Trophoblast cell (in vitro differentiated cells and primary cell): ENCODE data around the gene KIF1B.

Experiments
- DNase-seq, 2 donors: peaks; one replicate each; pipeline ENCODE4 v3.0.0-alpha.2; 2016
- H2AFZ ChIP-seq: 2 replicates; pipeline ENCODE4 v1.6.1; 2013; ENCODE audit warnings: low read length, moderate library complexity, mild to moderate bottlenecking; ENCODE audit not compliant: insufficient read depth, poor library complexity
- H2AK5ac ChIP-seq: 2 replicates; pipeline ENCODE4 v1.6.1; 2013; ENCODE audit warnings: mild to moderate bottlenecking, low read length
- H2BK120ac ChIP-seq: 2 replicates; pipeline ENCODE4 v1.6.1; 2013; ENCODE audit warnings: low read length, mild to moderate bottlenecking, moderate library complexity; ENCODE audit not compliant: insufficient read depth, poor library complexity
- H2BK12ac ChIP-seq: 2 replicates; pipeline ENCODE4 v1.6.1; 2013; ENCODE audit warnings: mild to moderate bottlenecking, low read length, moderate library complexity
- H2BK5ac ChIP-seq: 2 replicates; pipeline ENCODE4 v1.6.1; 2013; ENCODE audit warnings: low read length, low read depth, moderate library complexity, mild to moderate bottlenecking; ENCODE audit not compliant: poor library complexity
- H3K14ac ChIP-seq: 2 replicates; pipeline ENCODE4 v1.6.1; 2013; ENCODE audit warnings: mild to moderate bottlenecking, low read length
- H3K18ac ChIP-seq: 2 replicates; pipeline ENCODE4 v1.6.1; 2013; ENCODE audit warnings: mild to moderate bottlenecking, low read length
- H3K23ac ChIP-seq: 2 replicates; pipeline ENCODE4 v1.6.1; 2013; ENCODE audit warnings: low read length
- H3K27ac ChIP-seq: 2 replicates; pipeline ENCODE4 v1.5.1; 2013; ENCODE audit warnings: low read depth, mild to moderate bottlenecking, inconsistent platforms, low read length, moderate library complexity
- H3K27me3 ChIP-seq: 2 replicates; pipeline ENCODE4 v1.6.1; 2013; ENCODE audit warnings: inconsistent platforms, mild to moderate bottlenecking, low read length, moderate library complexity; ENCODE audit not compliant: insufficient read depth
- H3K36me3 ChIP-seq, 2 experiments: 1 replicate in 1 of 2; 2 replicates in 1 of 2; pipeline ENCODE4 v1.6.1; 2013; ENCODE audit warnings: low read length in 2 of 2, mild to moderate bottlenecking in 2 of 2, moderate library complexity in 1 of 2; ENCODE audit not compliant: insufficient read depth in 2 of 2, control insufficient read depth in 1 of 2
- H3K4ac ChIP-seq: 2 replicates; pipeline ENCODE4 v1.6.1; 2013; ENCODE audit warnings: low read depth, mild to moderate bottlenecking, low read length, moderate library complexity
- H3K4me1 ChIP-seq, 2 experiments: 1 replicate in 1 of 2; 2 replicates in 1 of 2; pipeline ENCODE4 v1.6.1; 2013; ENCODE audit warnings: low read length in 2 of 2, mild to moderate bottlenecking in 2 of 2, moderate library complexity in 1 of 2; ENCODE audit not compliant: insufficient read depth in 2 of 2, control insufficient read depth in 1 of 2
- H3K4me2 ChIP-seq: 2 replicates; pipeline ENCODE4 v1.6.1; 2013; ENCODE audit warnings: inconsistent platforms, mild to moderate bottlenecking, low read length, moderate library complexity
- H3K4me3 ChIP-seq: 2 replicates; pipeline ENCODE4 v1.5.1; 2013; ENCODE audit warnings: mild to moderate bottlenecking, low read depth, low read length, inconsistent platforms
- H3K79me1 ChIP-seq: one replicate; pipeline ENCODE4 v1.6.1; 2013; ENCODE audit warnings: low read length
- H3K79me2 ChIP-seq: 2 replicates; pipeline ENCODE4 v1.6.1; 2013; ENCODE audit warnings: low read length, mild to moderate bottlenecking; ENCODE audit not compliant: control insufficient read depth, insufficient read depth, poor library complexity
- H3K9ac ChIP-seq: 2 replicates; pipeline ENCODE4 v1.6.1; 2013; ENCODE audit warnings: mild to moderate bottlenecking, low read length
- H3K9me3 ChIP-seq: 2 replicates; pipeline ENCODE4 v1.6.1; 2013; ENCODE audit warnings: low read depth, mild to moderate bottlenecking, control low read depth, inconsistent platforms, low read length; ENCODE audit not compliant: insufficient read depth
- H4K12ac ChIP-seq: 2 replicates; pipeline ENCODE4 v1.6.1; 2013; ENCODE audit warnings: low read depth, mild to moderate bottlenecking, low read length, moderate library complexity
- H4K8ac ChIP-seq: 2 replicates; pipeline ENCODE4 v1.6.1; 2013; ENCODE audit warnings: low read depth, mild to moderate bottlenecking, low read length, moderate library complexity
- H4K91ac ChIP-seq: one replicate; pipeline ENCODE4 v1.6.1; 2013; ENCODE audit warnings: low read depth, mild to moderate bottlenecking, low read length, moderate library complexity
- WGBS: extraction: QIAGEN DNeasy Blood & Tissue Kit; methylation state at CpG from one replicate; pipeline ENCODE4 v1.1.7; 2013; ENCODE audit warnings: missing lambda C conversion rate; ENCODE audit not compliant: insufficient read length, insufficient coverage; ENCODE audit errors: extremely low coverage; 5-methylcytosine and 5-hydroxymethylcytosine counted together

KIF1B gene

GRCh38 chr1:10360045-10360444 lies 149.7 kb downstream of the KIF1B start:
- Histone ChIP-seq H3K9ac (no peak overlapping the region), H3K27ac (no peak overlapping the region), H2AK5ac (no peak overlapping the region), H3K14ac (no peak overlapping the region), H3K23ac (no peak overlapping the region), H2BK12ac (no peak overlapping the region), H3K9me3 (no peaks in the 10 kb centered on the region), H3K4me3 (no peak overlapping the region), H4K12ac (no peak overlapping the region), H3K4me2 (no peak overlapping the region), H3K79me2 (no peaks in the 10 kb centered on the region), H3K4ac (no peak overlapping the region), H3K18ac (no peak overlapping the region), H3K27me3 (no peaks in the 10 kb centered on the region), H2BK5ac (no peak overlapping the region), H2AFZ (no peak overlapping the region), H3K36me3 (peaks cover 11 to 16% of the 10 kb centered on the region in 2 experiments), H3K4me1 (no peaks in the 10 kb centered on the region), H3K79me1 (no peaks in the 10 kb centered on the region), H2BK120ac (no peak overlapping the region), H4K8ac (no peak overlapping the region), H4K91ac (no peak overlapping the region)
- no CpG with 5 or more reads among the region's 1 CpG for WGBS
- DNase-seq: no peak

- no peak overlapping the region for H3K4me3 ChIP-seq
- H4K91ac ChIP-seq: no peak overlapping the region
- no peak overlapping the region for H2AK5ac ChIP-seq
- no peak overlapping the region for H3K9ac ChIP-seq
- H2BK120ac ChIP-seq: no peak overlapping the region
- no peak overlapping the region for H3K4ac ChIP-seq
- H4K12ac ChIP-seq: no peak overlapping the region
- H3K79me2 ChIP-seq: no peaks in the 10 kb centered on the region
- no peak overlapping the region for H3K18ac ChIP-seq
- no peak overlapping the region for H2AFZ ChIP-seq
- H3K79me1 ChIP-seq: no peaks in the 10 kb centered on the region
- no peak overlapping the region for H2BK12ac ChIP-seq
- no peaks in the 10 kb centered on the region for H3K4me1 ChIP-seq
- H3K36me3 ChIP-seq: peaks cover 22 to 27% of the 10 kb centered on the region in 2 experiments
- no peak overlapping the region for H3K14ac ChIP-seq
- DNase-seq: no peak
- no peak overlapping the region for H3K23ac ChIP-seq
- H3K27me3 ChIP-seq: no peaks in the 10 kb centered on the region
- no peak overlapping the region for H3K27ac ChIP-seq
- no peak overlapping the region for H2BK5ac ChIP-seq
- no peaks in the 10 kb centered on the region for H3K9me3 ChIP-seq
- H3K4me2 ChIP-seq: no peak overlapping the region
- no peak overlapping the region for H4K8ac ChIP-seq
- no CpG with 5 or more reads among the region's 10 CpGs for WGBS
Measured at GRCh38 chr1:10361515-10361914, 151.1 kb downstream of the KIF1B start.

- no peaks in the 10 kb centered on the region for H3K4me1 ChIP-seq
- no peak overlapping the region for H4K12ac ChIP-seq
- H3K18ac ChIP-seq: no peak overlapping the region
- H3K23ac ChIP-seq: no peak overlapping the region
- H4K8ac ChIP-seq: no peak overlapping the region
- H3K4ac ChIP-seq: no peak overlapping the region
- H3K4me3 ChIP-seq: no peak overlapping the region
- no peaks in the 10 kb centered on the region for H3K79me2 ChIP-seq
- no peak overlapping the region for H4K91ac ChIP-seq
- H2BK120ac ChIP-seq: no peak overlapping the region
- H2BK5ac ChIP-seq: no peak overlapping the region
- no peak overlapping the region for H3K14ac ChIP-seq
- H3K9me3 ChIP-seq: no peaks in the 10 kb centered on the region
- H3K4me2 ChIP-seq: no peak overlapping the region
- H3K27me3 ChIP-seq: no peaks in the 10 kb centered on the region
- no peak overlapping the region for H2AFZ ChIP-seq
- H3K9ac ChIP-seq: no peak overlapping the region
- H3K36me3 ChIP-seq: peaks cover 34 to 39% of the 10 kb centered on the region in 2 experiments
- H3K27ac ChIP-seq: no peak overlapping the region
- no CpG with 5 or more reads among the region's 6 CpGs for WGBS
- peak in 1 of 2 donors; percentile 47 for DNase-seq
- no peaks in the 10 kb centered on the region for H3K79me1 ChIP-seq
- no peak overlapping the region for H2BK12ac ChIP-seq
- H2AK5ac ChIP-seq: no peak overlapping the region
Measured at GRCh38 chr1:10368194-10368593, 157.8 kb downstream of the KIF1B start.

GRCh38 chr1:10374442-10374860 lies 164.1 kb downstream of the KIF1B start:
- Histone ChIP-seq H2BK5ac (no peak overlapping the region), H2BK12ac (no peak overlapping the region), H3K27ac (no peak overlapping the region), H3K4me2 (no peak overlapping the region), H3K79me2 (no peaks in the 10 kb centered on the region), H3K23ac (no peak overlapping the region), H3K9ac (no peak overlapping the region), H2BK120ac (no peak overlapping the region), H2AK5ac (no peak overlapping the region), H3K79me1 (no peaks in the 10 kb centered on the region), H3K14ac (no peak overlapping the region), H3K4me1 (peaks cover 3 to 4% of the 10 kb centered on the region in 2 experiments), H3K4ac (no peak overlapping the region), H3K18ac (no peak overlapping the region), H4K91ac (no peak overlapping the region), H3K36me3 (peaks cover 26 to 49% of the 10 kb centered on the region in 2 experiments), H3K4me3 (no peak overlapping the region), H2AFZ (no peak overlapping the region), H3K27me3 (no peaks in the 10 kb centered on the region), H3K9me3 (no peaks in the 10 kb centered on the region), H4K12ac (no peak overlapping the region), H4K8ac (no peak overlapping the region)
- no CpG with 5 or more reads among the region's 8 CpGs for WGBS
- no peak for DNase-seq
